M059J (cell line): ENCODE results near the gene PDE5A. TPM values are rescaled to one million over a fixed set of nuclear protein-coding genes. Genes with fewer than 3 reads are reported as not detected.

ENCODE experiments used
- DNase-seq: peaks from one replicate; pipeline ENCODE4 v3.0.0-alpha.2; 2012; ENCODE audit warnings: low read depth
- total RNA-seq: library from RNA; depleted of rRNA; stranded (reverse); fragments of >200 nt; shearing (Covaris generic); gene quantifications from 2 replicates; pipeline ENCODE4 v1.2.3, GENCODE V29; 2014

PDE5A gene
- total RNA-seq, 1 experiment from 2014 or later: 51.5 TPM

DNA sequence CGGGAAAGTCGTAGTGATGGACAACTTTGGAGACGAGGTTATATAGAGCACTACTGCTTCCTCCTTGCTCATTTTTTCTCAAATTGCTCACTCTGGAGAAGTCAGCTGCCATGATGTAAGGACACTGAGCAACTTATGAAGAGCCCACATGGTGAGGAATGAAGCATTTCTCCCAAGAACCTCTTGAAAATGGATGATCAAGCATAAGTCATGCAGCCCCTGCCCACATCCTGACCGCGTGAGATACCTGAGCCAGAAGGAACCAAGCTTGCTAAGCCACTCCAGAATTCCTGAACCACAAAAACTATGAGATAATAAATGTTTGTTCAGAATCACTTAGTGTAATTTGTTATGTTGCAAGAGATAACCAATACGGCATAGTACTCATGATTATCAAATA, 42.8 kb downstream of the PDE5A start:
- peak; percentile 39 for DNase-seq

DNA sequence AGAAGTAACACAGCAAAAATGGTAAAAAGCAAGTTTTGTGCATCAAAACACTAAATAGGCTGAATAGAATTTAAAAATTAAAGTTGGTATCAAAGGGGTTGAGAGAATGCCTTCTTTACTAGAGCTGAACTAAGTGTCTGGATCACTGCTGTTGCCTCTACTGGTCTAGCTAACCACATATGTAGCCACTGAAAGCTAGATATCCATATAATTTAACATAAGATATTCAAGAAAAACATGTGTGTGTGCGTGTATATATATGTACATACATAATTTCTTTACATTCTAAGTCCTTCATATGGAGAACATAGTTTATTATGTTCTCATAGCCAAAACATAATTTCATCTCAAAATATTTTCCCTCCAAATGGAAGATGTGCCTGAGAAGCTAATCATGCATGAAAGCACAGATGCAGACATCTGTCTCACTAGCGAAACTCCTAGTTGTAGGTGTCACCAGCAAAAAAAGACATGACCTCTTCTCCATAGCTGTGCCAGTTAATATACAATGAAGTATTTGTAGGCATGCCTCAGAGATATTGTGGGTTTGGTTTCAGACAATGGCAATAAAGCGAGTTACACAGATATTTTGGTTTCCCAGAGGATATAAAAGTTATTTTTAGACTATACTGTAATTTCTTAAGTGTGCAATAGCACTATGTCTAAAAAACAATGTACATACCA, 47.3 kb downstream of the PDE5A start:
- DNase-seq: no peak

DNA sequence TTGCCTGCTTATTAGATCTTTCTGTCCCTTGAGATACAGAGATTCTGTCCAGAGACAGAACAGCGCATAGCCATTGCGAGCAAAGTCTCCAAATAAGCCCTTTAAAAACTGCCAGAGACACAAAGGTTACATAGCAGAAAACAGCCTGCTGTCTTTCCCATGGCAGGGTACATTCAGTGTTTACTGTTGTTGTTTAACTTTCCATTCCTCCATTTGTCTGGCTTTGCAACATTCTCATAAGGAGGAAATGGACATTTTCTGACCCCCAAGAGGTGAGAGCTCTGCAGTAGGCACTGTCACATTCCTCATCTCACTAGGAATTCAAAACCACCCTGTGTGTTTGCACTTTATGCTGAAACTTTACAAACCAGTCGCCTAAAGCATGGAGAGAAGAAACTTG, 48.3 kb downstream of the PDE5A start:
- no peak for DNase-seq

DNA sequence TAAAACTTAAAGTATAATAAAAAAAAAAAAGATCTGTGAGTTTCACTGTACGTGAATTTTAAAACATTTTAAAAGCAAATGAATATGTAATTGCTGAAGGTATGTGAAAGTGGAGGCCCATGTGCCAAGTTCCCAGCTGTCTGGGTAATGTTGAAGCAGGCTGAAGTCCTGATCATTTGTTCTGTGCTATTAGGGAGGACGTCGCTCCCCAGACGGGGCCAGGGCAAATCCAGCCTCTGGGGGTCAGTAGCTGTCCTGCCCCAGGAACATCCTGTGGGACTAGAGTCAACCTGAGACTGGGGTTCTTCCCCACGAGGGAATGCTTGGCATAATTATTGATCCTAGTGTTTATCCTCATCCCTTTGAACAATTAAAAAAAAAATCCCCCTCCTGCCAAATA, 48.8 kb downstream of the PDE5A start:
- DNase-seq: no peak

DNA sequence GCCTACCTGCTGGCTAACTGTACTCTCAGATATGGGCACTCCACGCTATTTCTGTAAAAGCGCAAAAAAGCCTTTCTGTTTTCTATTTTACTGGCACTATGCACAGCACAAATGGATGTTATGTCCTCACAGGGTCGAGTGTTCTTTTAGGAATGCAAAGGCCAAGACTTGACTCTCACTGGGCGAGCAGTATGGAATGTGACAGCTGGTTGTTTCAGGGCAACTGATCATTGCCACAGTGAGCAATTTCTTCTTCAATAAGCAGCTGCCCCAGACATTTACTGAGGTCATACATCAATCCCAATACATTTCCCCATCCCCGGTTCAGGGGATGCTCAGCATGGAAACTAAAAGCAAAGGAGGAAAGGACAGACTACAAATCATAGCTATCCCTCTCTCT, 58.2 kb downstream of the PDE5A start:
- peak; percentile 2 for DNase-seq

DNA sequence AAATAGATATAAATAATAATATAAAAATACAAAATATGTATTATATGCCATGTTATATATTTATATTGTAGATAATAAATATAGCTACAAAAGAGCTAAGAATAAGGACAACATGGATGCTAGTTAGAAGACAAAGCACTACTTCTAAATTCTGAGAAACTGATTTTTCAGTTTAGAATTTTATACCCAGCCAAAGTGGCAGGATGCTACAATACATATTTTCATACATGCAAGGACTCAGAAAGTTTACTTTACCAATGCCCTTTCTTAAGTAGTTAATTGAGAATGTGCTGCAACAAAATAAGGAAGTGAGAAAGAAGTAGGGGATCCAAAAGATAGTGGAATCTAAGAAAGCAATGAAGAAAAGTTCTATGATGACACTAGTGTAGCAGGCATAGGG, 64.5 kb downstream of the PDE5A start:
- DNase-seq: no peak

DNA sequence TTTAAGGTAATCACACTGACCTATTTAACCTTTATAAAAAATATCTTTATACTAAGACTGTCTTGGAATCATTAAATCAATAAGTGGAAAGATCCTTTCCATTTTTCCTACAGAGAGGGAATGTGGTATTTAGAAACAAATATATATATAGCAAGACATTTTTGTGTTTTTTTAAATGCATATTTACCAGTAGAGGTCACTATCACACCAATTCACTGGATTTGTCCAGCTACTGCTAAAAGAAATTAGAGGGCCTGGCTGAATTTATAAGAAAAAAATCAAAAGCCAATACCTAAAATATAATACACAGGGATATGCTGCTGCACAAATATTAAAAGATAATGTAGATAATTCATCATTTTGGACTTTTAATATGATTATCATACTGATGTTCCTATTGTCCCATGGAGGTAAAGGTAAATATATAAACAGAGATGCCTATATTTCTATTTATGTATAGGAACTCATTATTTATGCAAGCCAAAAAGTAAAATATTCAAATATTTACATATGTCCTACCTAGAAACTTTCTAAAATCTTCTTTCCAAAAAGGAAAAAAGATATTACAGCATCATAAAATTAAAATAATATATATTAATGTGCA, 69.5 kb downstream of the PDE5A start:
- DNase-seq: peak; percentile 52

DNA sequence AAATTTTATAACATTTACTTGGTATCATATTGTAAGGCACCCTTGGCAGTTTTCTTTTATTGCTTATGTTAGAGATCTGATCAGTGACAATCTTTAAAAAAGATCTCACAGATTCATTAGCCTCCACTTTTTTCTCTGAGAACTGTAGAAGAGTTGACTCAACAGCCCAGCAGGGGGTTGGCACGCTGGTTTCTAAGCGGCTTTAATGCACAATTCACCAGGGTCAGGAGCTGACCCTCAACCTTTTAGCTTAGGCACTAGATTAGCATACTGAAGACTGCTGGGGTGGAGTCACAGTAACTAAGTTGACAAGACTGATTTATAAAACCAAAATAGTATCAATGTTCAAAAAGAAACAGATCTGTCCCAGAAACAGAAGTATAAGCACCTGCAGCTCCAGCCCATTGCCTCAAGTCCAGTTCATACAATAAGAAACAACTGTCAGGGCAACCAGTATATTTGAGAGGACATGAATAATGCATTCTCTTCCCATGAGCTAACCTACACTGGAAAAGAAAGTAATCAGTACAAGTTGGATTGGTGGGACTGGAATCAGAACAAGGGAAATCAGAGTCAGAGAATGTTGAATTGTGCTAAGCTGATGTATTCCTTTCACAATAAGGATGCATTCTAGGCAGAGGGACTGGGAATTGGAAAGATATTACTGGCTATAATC, 77.6 kb downstream of the PDE5A start:
- DNase-seq: no peak

DNA sequence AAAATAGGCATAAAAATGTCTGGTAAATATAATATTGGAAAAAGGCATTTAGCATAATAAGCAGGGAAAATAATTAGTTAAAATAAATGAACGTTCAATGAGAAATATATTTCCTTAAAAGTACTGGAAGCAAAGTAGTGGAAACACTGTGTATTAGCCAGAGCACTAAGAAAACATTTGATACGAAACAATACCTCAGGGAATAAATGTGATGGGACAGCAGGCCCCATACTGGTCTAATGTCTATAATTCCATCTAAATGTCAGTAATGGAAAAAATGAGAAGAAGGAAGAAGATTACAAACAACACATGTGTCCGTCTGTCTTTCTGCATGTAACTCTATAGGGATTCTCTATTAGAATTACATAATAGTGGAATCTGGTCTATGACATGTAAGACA, 79.0 kb downstream of the PDE5A start:
- no peak for DNase-seq

DNA sequence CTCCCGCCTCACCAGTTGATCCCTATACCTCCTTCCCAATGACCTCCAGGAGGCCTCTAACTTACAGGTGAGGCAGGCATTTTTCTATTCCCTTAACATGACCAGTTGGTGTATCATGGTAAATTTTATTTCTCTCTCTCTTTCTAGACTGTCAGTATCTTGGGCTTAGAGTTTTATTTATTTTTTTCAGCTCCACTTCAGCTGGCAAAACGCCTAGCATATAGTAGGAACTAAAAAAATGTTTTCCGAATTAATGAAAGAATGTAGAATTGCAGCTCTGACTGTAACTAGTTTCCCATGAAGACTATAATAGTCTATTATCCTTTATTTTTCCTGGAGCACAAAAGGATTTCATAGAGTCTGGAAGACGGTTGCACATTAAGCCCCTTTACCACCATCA, 84.8 kb downstream of the PDE5A start:
- no peak for DNase-seq

DNA sequence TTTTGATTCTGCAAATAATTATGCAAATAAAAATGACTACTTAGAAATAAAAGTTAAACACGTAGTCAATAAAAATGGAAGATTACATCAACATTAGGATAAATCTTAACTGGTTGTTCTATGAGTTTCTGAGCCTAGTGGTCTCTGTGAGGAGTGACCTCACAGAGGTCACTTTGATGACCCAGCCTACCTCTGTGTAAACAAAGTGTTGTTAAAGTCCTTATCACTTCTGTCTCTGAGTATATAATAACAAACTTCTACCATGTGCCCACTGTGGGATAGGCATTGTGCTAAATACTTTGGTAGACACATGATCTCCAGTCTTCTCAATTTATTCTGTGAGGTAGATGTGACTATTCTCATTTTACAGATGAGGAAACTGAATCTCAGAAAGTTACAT, 85.4 kb downstream of the PDE5A start:
- DNase-seq: no peak

DNA sequence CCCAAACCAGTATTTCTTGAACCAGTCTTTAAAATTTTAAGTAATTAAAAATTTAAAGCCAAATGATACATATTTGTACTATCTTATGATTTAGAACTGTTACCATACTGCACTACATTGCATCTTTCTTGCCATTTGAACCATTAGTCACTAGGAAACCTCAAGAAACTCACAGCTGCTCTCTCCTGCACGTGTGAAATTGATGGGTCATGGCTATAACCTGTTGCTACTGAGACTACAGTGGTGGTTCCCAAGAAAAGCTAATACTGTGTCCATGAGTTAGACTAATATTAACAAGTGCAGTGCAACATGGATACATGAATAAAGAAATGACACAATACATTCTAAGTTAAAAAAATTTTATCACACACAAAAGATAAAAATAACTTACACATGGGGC, 88.4 kb downstream of the PDE5A start:
- DNase-seq: no peak

DNA sequence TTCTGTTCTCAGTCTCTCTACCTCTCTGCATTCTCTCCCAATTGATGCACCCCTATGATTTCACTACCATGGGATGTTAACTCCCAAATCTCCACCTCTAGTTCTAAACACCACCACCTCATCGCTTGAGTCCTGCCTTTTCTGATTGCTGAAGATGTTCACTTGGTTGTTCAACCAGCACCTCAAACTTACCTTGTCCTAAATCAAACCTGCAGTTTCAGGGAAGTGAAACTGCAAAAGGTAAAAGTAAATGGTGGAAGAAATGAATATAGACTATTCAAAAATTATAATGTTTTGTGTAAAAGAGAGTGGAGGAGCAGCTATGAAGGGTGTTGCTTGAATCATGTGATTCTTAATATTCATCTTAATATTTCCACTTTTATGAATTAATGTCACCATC, 91.0 kb downstream of the PDE5A start:
- DNase-seq: no peak

DNA sequence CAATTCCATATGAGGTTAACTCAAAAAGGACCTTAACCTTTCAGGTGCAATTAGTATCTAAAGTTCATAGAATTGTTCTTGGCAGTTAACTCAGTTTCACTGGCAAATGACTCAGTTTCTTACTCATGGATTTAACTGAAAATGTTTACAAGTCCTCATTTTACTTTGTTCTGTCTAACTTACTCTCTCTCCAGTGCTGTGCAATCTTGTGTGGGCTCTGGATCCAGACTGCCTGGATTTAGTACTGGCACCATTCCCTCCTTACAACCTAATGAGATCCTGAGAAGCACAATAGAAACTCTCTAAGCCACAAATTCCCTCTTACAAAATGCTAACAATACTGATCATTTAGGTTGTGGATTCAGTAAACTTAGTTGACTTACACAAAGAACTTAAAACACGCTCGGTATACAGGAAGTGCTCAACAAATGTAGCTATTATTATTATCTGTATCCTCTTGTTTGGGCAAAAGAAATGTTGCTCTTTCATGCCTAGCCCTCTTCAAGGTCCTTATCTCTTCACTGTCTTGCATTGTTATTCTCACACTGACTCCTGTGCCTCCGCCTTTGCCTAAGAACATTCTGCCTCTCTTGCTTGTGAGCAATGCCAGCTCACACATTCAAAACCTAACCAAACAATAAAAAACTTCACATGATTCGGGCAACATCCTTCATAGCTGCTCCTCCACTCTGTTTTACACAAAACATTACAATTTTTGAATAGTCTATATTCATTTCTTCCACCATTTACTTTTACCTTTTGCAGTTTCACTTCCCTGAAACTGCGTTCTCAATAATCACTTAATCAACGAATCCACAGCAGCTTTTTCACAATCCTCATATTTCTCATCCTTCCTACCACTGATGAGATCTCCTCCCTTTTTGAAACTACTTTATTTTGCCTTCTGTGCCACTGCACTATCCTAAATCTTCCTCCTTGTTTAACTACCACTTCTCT, 91.8 kb downstream of the PDE5A start:
- DNase-seq: peak; percentile 53

DNA sequence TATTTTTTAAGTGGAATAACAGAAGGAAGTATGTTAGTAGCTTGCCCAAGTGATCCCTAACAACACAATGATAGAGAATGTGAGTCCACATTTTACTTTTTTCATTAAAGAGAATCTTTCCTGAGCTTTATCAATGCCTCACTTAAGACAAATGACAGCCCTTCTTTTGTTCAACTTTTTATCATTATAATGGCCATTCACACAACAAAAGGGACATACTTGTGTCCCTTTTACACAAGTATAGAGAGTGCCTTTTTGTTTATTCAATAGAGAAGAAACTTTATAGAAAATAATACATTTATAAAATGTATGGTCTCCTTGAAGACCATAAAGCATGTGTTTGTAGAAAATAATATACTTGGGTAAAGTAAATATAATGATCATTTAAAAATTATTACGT, 96.3 kb downstream of the PDE5A start:
- no peak for DNase-seq

DNA sequence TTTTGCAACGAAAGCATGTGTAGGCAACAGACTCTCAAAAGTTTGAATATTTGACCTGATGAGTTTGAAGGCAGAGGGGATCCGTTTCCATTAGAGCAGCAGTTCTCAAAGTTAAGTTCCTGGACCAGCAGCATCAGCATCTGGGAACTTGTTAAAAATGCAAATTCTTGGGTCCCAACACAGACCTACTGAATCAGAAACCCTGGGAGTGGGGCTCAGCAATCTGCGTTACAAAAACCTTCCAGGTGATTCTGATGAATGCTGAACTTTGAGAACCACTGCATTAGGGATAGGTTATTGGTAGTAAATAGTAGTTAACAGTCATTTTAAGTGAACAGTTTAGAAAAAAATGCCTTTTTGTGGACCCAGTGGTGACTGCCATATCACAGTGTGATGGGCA, 98.8 kb downstream of the PDE5A start:
- no peak for DNase-seq

DNA sequence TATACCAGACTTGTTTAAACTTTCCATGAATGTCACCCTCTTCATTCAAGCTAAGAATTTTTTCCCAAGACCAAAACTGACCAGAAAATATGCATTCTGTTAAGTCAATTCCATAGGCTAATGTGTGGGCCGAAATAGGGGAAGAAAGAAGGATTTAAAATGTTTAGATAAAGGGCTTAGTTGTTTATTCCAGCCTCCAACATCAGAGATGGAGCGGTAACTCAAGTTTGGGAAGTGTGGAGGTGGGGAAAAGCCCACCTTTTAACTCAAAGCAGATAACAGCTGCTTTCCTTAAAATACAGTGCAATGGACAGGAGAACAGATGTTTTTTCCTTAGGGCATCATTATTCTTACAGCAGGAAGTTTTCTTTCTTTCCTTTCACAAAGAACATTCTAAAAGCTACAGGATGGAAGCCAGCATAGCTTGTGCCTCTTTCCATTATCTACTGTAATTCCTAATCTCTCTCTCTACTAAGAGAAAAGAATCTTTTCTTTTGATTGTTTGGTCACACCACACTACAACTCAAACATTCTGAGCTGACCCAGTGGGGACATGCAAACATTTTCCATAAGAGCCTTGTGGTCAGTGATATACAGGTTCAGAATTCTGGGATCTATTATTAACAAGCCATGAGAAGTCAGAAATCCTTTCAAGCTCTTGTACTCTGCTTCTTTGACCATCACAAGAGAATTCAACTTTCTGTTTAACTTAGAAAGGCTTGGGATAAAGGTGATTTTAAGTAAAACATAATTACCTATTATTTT, 101.6 kb downstream of the PDE5A start:
- DNase-seq: peak; percentile 15

DNA sequence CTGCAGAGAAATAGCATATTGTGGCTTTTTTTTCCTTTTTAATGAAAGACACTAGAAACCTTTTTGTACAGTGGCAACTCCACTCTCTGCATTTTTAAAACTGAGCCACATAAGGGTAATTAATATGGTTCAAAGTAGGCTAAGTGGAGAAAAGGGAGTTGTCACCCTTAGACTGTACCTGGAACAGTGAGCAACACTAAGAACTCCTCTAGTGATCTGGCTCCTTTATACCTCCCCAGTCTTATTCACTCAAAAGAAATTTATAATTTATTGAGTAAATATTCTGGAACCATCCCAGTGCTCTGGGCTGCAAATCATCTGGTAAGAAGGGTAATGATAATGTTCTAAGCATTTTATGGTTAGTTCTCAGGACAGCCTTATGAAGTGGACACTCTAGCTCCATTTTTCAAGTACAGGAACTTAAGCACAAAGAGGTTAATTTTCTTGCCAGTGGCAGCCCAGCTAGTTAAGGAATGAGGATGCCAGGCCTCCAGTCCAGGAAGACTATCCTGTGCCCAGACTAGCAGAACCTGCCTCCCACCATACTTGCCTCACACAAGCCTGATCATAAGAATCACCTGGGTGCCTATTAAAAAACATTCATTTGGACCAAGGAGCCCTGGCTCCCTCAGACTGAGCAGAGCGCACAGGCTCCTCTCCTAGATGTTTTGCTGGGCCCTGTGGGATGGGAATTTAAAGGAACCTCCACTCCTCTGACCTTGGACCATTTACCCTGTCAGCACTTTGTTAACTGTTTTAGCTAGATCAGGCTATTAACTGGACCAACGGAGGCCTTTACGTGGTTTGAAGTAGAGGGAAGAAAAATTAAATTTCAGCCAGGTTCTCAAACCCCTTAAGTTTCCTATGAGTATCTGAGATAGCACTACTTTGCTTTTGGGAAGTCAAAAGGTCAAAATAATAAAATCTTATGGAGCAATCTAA, 102.6 kb downstream of the PDE5A start:
- peak; percentile 50 for DNase-seq

DNA sequence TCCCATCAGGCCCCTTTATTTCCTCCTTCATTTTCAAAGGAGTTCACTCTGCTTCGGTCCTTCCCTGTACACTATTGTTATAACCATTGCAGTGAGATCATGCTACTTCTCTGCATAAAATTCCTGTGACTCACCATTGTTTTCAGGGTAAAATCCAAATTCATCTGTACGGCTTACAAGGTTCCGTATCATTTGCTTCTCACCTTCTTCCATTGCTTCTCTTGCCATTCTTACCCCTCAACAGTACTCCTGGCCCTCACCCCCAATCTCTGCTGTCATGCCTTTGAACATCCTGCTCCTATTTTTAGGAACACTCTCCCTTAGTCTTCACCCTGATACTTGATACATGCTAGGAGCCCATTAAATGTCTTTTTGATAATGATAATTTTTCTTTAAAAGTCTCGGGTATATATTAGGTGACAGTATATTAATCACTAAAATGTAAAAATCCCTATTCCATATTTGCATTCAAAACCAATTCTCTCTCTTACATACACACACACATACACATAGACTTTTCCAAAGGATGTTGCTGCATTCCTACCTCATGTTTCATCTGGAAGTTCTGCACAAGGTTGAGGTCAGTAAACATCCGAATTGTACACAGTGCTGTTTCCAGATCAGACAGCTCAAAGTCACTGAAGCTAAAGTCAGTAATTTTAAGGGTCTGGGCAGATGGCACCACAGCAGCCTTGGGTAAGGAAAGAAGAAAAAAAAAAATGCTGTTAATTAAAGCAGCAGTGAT, 103.4 kb downstream of the PDE5A start:
- peak; percentile 78 for DNase-seq

DNA sequence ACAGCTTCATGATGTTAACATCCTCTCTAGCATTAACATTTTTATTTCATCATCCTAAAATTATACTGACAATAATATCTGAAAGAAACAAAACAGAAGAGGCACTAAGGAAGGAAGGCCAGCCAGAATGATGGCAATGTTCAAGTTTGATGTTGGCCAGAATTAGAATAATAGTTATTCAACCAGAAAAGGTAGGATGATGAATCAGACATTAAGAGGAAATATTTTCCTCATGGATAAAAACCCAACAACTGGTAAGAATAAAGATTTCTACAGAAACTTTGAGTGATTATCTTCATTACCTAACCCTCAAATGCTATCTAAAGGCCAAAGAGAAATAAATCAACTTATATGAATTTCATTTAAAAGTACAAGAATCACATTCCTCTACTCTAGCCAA, 105.2 kb downstream of the PDE5A start:
- DNase-seq: no peak
